Measurements from ENCODE around the gene OR51M1.
"Not testable (repeated sequence)": the region's sequence is repeated elsewhere in the genome, so short reads cannot be mapped to it uniquely, and the experiment has no call there.

Gene OR51M1

GRCh38 chr11:5362017-5362625 lies 21.5 kb upstream of the OR51M1 start:
- H3K27ac ChIP-seq (ENCODE audit: low read length), result no peak overlapping the region
- H3K27me3 ChIP-seq (ENCODE audit: control insufficient read depth, insufficient read depth, low read length), result no peaks in the 10 kb centered on the region
- no peak overlapping the region for H3K4me3 ChIP-seq (ENCODE audit: low read length)
- H3K9ac ChIP-seq (ENCODE audit: low read length), result no peak overlapping the region
- H3K4me1 ChIP-seq (ENCODE audit: control insufficient read depth, low read depth, low read length), result no peaks in the 10 kb centered on the region
- H3K36me3 ChIP-seq (ENCODE audit: control insufficient read depth, low read depth, low read length), result no peaks in the 10 kb centered on the region
- H3K9me3 ChIP-seq (ENCODE audit: control insufficient read depth, low read depth, low read length), result no peaks in the 10 kb centered on the region

GRCh38 chr11:5363679-5364078 lies 19.9 kb upstream of the OR51M1 start:
- Histone ChIP-seq H3K4me3 (ENCODE audit: low read length) (no peak overlapping the region), H3K9me3 (ENCODE audit: control insufficient read depth, low read depth, low read length) (no peaks in the 10 kb centered on the region), H3K27me3 (ENCODE audit: control insufficient read depth, insufficient read depth, low read length) (no peaks in the 10 kb centered on the region), H3K36me3 (ENCODE audit: control insufficient read depth, low read depth, low read length) (no peaks in the 10 kb centered on the region), H3K4me1 (ENCODE audit: control insufficient read depth, low read depth, low read length) (peaks cover 4% of the 10 kb centered on the region), H3K9ac (ENCODE audit: low read length) (no peak overlapping the region), H3K27ac (ENCODE audit: low read length) (no peak overlapping the region)

- Histone ChIP-seq H3K27me3 (ENCODE audit: control insufficient read depth, insufficient read depth, low read length) (no peaks in the 10 kb centered on the region), H3K4me1 (ENCODE audit: control insufficient read depth, low read depth, low read length) (peaks cover 6% of the 10 kb centered on the region), H3K36me3 (ENCODE audit: control insufficient read depth, low read depth, low read length) (no peaks in the 10 kb centered on the region), H3K9ac (ENCODE audit: low read length) (no peak overlapping the region), H3K4me3 (ENCODE audit: low read length) (no peak overlapping the region), H3K27ac (ENCODE audit: low read length) (no peak overlapping the region), H3K9me3 (ENCODE audit: control insufficient read depth, low read depth, low read length) (no peaks in the 10 kb centered on the region)
Observed at GRCh38 chr11:5364214-5364613, 19.4 kb upstream of the OR51M1 start.

- not testable (repeated sequence) for H3K4me3 ChIP-seq (ENCODE audit: low read length); H3K9me3 ChIP-seq (ENCODE audit: control insufficient read depth, low read depth, low read length); H3K27ac ChIP-seq (ENCODE audit: low read length); H3K27me3 ChIP-seq (ENCODE audit: control insufficient read depth, insufficient read depth, low read length); H3K4me1 ChIP-seq (ENCODE audit: control insufficient read depth, low read depth, low read length); H3K9ac ChIP-seq (ENCODE audit: low read length); H3K36me3 ChIP-seq (ENCODE audit: control insufficient read depth, low read depth, low read length)
Observed at GRCh38 chr11:5366365-5366764, 17.2 kb upstream of the OR51M1 start.

- Histone ChIP-seq H3K4me3 (ENCODE audit: low read length) (no peak overlapping the region), H3K9ac (ENCODE audit: low read length) (no peak overlapping the region), H3K9me3 (ENCODE audit: control insufficient read depth, low read depth, low read length) (no peaks in the 10 kb centered on the region), H3K4me1 (ENCODE audit: control insufficient read depth, low read depth, low read length) (peaks cover 6% of the 10 kb centered on the region), H3K27ac (ENCODE audit: low read length) (no peak overlapping the region), H3K27me3 (ENCODE audit: control insufficient read depth, insufficient read depth, low read length) (no peaks in the 10 kb centered on the region), H3K36me3 (ENCODE audit: control insufficient read depth, low read depth, low read length) (no peaks in the 10 kb centered on the region)
Observed at GRCh38 chr11:5366856-5367255, 16.8 kb upstream of the OR51M1 start.

- Histone ChIP-seq H3K9me3 (ENCODE audit: control insufficient read depth, low read depth, low read length) (peaks cover under 1% of the 10 kb centered on the region), H3K36me3 (ENCODE audit: control insufficient read depth, low read depth, low read length) (no peaks in the 10 kb centered on the region), H3K4me1 (ENCODE audit: control insufficient read depth, low read depth, low read length) (peaks cover 6% of the 10 kb centered on the region), H3K4me3 (ENCODE audit: low read length) (no peak overlapping the region), H3K27me3 (ENCODE audit: control insufficient read depth, insufficient read depth, low read length) (no peaks in the 10 kb centered on the region), H3K27ac (ENCODE audit: low read length) (no peak overlapping the region), H3K9ac (ENCODE audit: low read length) (no peak overlapping the region)
Observed at GRCh38 chr11:5367448-5368074, 16.1 kb upstream of the OR51M1 start.

- Histone ChIP-seq H3K4me3 (ENCODE audit: low read length) (no peak overlapping the region), H3K27me3 (ENCODE audit: control insufficient read depth, insufficient read depth, low read length) (no peaks in the 10 kb centered on the region), H3K4me1 (ENCODE audit: control insufficient read depth, low read depth, low read length) (peaks cover 6% of the 10 kb centered on the region), H3K9ac (ENCODE audit: low read length) (no peak overlapping the region), H3K27ac (ENCODE audit: low read length) (no peak overlapping the region), H3K9me3 (ENCODE audit: control insufficient read depth, low read depth, low read length) (peaks cover 8% of the 10 kb centered on the region), H3K36me3 (ENCODE audit: control insufficient read depth, low read depth, low read length) (no peaks in the 10 kb centered on the region)
Observed at GRCh38 chr11:5368502-5369043, 15.0 kb upstream of the OR51M1 start.

GRCh38 chr11:5369789-5370188 lies 13.8 kb upstream of the OR51M1 start:
- Histone ChIP-seq H3K36me3 (ENCODE audit: control insufficient read depth, low read depth, low read length) (no peaks in the 10 kb centered on the region), H3K9me3 (ENCODE audit: control insufficient read depth, low read depth, low read length) (peaks cover 8% of the 10 kb centered on the region), H3K27ac (ENCODE audit: low read length) (no peak overlapping the region), H3K4me1 (ENCODE audit: control insufficient read depth, low read depth, low read length) (peaks cover 6% of the 10 kb centered on the region), H3K4me3 (ENCODE audit: low read length) (no peak overlapping the region), H3K27me3 (ENCODE audit: control insufficient read depth, insufficient read depth, low read length) (no peaks in the 10 kb centered on the region), H3K9ac (ENCODE audit: low read length) (no peak overlapping the region)

- Histone ChIP-seq H3K9me3 (ENCODE audit: control insufficient read depth, low read depth, low read length) (no peaks in the 10 kb centered on the region), H3K27ac (ENCODE audit: low read length) (no peak overlapping the region), H3K36me3 (ENCODE audit: control insufficient read depth, low read depth, low read length) (no peaks in the 10 kb centered on the region), H3K4me1 (ENCODE audit: control insufficient read depth, low read depth, low read length) (peaks cover 7% of the 10 kb centered on the region), H3K4me3 (ENCODE audit: low read length) (no peak overlapping the region), H3K9ac (ENCODE audit: low read length) (no peak overlapping the region), H3K27me3 (ENCODE audit: control insufficient read depth, insufficient read depth, low read length) (no peaks in the 10 kb centered on the region)
Observed at GRCh38 chr11:5380740-5381342, 2.8 kb upstream of the OR51M1 start.

- Histone ChIP-seq H3K4me1 (ENCODE audit: control insufficient read depth, low read depth, low read length) (peaks cover 17% of the 10 kb centered on the region), H3K4me3 (ENCODE audit: low read length) (no peak overlapping the region), H3K9me3 (ENCODE audit: control insufficient read depth, low read depth, low read length) (no peaks in the 10 kb centered on the region), H3K9ac (ENCODE audit: low read length) (no peak overlapping the region), H3K27me3 (ENCODE audit: control insufficient read depth, insufficient read depth, low read length) (no peaks in the 10 kb centered on the region), H3K27ac (ENCODE audit: low read length) (no peak overlapping the region), H3K36me3 (ENCODE audit: control insufficient read depth, low read depth, low read length) (no peaks in the 10 kb centered on the region)
Observed at GRCh38 chr11:5384335-5384734, 723 bp downstream of the OR51M1 start.

GRCh38 chr11:5390210-5390609 lies 6.6 kb downstream of the OR51M1 start:
- Histone ChIP-seq H3K4me1 (ENCODE audit: control insufficient read depth, low read depth, low read length) (peaks cover 10% of the 10 kb centered on the region), H3K9me3 (ENCODE audit: control insufficient read depth, low read depth, low read length) (no peaks in the 10 kb centered on the region), H3K9ac (ENCODE audit: low read length) (no peak overlapping the region), H3K36me3 (ENCODE audit: control insufficient read depth, low read depth, low read length) (no peaks in the 10 kb centered on the region), H3K4me3 (ENCODE audit: low read length) (no peak overlapping the region), H3K27ac (ENCODE audit: low read length) (no peak overlapping the region), H3K27me3 (ENCODE audit: control insufficient read depth, insufficient read depth, low read length) (no peaks in the 10 kb centered on the region)

GRCh38 chr11:5394091-5394490 lies 10.5 kb downstream of the OR51M1 start:
- H3K9ac ChIP-seq (ENCODE audit: low read length), result no peak overlapping the region
- no peaks in the 10 kb centered on the region for H3K9me3 ChIP-seq (ENCODE audit: control insufficient read depth, low read depth, low read length)
- H3K27me3 ChIP-seq (ENCODE audit: control insufficient read depth, insufficient read depth, low read length), result no peaks in the 10 kb centered on the region
- no peaks in the 10 kb centered on the region for H3K36me3 ChIP-seq (ENCODE audit: control insufficient read depth, low read depth, low read length)
- no peak overlapping the region for H3K27ac ChIP-seq (ENCODE audit: low read length)
- H3K4me3 ChIP-seq (ENCODE audit: low read length), result no peak overlapping the region
- no peaks in the 10 kb centered on the region for H3K4me1 ChIP-seq (ENCODE audit: control insufficient read depth, low read depth, low read length)
